ENCODE data around the gene ACTR3C. TPM values are rescaled to one million over a fixed set of nuclear protein-coding genes. Genes with fewer than 3 reads are reported as not detected.

Gene ACTR3C
- total and polyA plus RNA-seq, 10 of the 15 experiments (the other 5 are each of a cell fraction or from before 2014, with no cell fraction given), result 2.0 to 10.2 (median 6.3) TPM

- TF ChIP-seq E2F8 (IDR thresholded peaks at IDR 0.05; ENCODE audit: low read depth, partially characterized antibody) (no peak), CBX3 (IDR thresholded peaks at IDR 0.05; ENCODE audit: borderline replicate concordance, low read depth) (no peak), CHD2 (IDR thresholded peaks at IDR 0.05; ENCODE audit: borderline replicate concordance, low read depth, low read length) (peak; percentile 64), SMARCA5 (IDR thresholded peaks at IDR 0.05) (0 out of 2 replicates have a peak, but pooled peaks have one; percentile 29), SKIL (IDR thresholded peaks at IDR 0.05; ENCODE audit: low read depth, poor library complexity, severe bottlenecking) (no peak), RAD21 (IDR thresholded peaks at IDR 0.05; ENCODE audit: insufficient read depth, low read depth, low read length) (no peak), JUND (IDR thresholded peaks at IDR 0.05; ENCODE audit: low read depth, low read length) (no peak), SRF (IDR thresholded peaks at IDR 0.05; ENCODE audit: low read depth in 2 of 2, low read length in 2 of 2) (no peak), SP1 (IDR thresholded peaks at IDR 0.05; ENCODE audit: low read depth, low read length) (no peak), SIN3A (IDR thresholded peaks at IDR 0.05; ENCODE audit: low read depth, low read length) (no peak), HDGF (IDR thresholded peaks at IDR 0.05) (no peak), POLR2A (IDR thresholded peaks at IDR 0.05; ENCODE audit: low read depth, low read length) (peak; percentile 93), SMC3 (IDR thresholded peaks at IDR 0.05; ENCODE audit: borderline replicate concordance, low read length) (no peak), NFYB (IDR thresholded peaks at IDR 0.05; ENCODE audit: insufficient read depth, low read depth, low read length) (no peak), CEBPB (IDR thresholded peaks at IDR 0.05; ENCODE audit: borderline replicate concordance in 1 of 2, low read depth in 2 of 2, low read length in 2 of 2) (no peak), FOS (IDR thresholded peaks at IDR 0.05; ENCODE audit: borderline replicate concordance, extremely low read depth, insufficient read length) (no peak), ZNF217 (IDR thresholded peaks at IDR 0.05) (0 out of 2 replicates have a peak, but pooled peaks have one; percentile 19), IKZF1 (conservative IDR thresholded peaks at IDR 0.05) (peak; percentile 84; the same call in 1 of the 2 replicates), NFIC (IDR thresholded peaks at IDR 0.05; ENCODE audit: low read depth, low read length) (no peak), MYC (IDR thresholded peaks at IDR 0.05; ENCODE audit: insufficient read depth, insufficient read length, insufficient replicate concordance, low read length, severe bottlenecking) (peak; percentile 65), POLR2AphosphoS5 (IDR thresholded peaks at IDR 0.05; ENCODE audit: low read length) (peak; percentile 9)
- TF ChIP-seq, protein P1, sequence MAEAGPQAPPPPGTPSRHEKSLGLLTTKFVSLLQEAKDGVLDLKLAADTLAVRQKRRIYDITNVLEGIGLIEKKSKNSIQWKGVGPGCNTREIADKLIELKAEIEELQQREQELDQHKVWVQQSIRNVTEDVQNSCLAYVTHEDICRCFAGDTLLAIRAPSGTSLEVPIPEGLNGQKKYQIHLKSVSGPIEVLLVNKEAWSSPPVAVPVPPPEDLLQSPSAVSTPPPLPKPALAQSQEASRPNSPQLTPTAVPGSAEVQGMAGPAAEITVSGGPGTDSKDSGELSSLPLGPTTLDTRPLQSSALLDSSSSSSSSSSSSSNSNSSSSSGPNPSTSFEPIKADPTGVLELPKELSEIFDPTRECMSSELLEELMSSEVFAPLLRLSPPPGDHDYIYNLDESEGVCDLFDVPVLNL (IDR thresholded peaks at IDR 0.05; ENCODE audit: low read depth, low read length), result 0 out of 2 replicates have a peak, but pooled peaks have one; percentile 22
- TF ChIP-seq, protein P2, sequence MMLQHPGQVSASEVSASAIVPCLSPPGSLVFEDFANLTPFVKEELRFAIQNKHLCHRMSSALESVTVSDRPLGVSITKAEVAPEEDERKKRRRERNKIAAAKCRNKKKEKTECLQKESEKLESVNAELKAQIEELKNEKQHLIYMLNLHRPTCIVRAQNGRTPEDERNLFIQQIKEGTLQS (IDR thresholded peaks at IDR 0.05; ENCODE audit: borderline replicate concordance, extremely low read depth, low read depth, low read length), result peak; percentile 78; the same call in 1 of the 2 replicates
- TF ChIP-seq, protein P3, sequence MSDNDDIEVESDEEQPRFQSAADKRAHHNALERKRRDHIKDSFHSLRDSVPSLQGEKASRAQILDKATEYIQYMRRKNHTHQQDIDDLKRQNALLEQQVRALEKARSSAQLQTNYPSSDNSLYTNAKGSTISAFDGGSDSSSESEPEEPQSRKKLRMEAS (IDR thresholded peaks at IDR 0.05; ENCODE audit: low read depth, low read length), result peak; percentile 81
Measured at GRCh38 chr7:150368096-150368883, 44.9 kb upstream of the ACTR3C start, which contains the start of gene REPIN1 (continued).
